ENCODE results near the gene TMEM115.

TMEM115 gene

DNA sequence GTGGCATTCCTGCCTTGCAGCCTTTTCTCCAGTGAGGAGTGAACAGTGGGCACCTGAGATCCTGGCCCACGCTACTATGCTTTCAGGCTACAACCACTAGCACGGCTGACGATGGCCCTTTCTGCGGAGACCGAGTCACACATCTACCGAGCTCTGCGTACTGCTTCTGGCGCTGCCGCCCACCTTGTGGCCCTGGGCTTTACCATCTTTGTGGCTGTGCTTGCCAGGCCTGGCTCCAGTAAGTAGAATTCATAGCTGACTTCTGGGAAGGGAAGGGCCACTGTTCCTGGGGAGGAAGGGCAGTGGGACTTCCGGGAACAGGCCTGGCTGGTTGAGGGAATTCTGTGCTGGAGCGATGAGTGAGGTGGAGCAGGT lies 8.0 kb downstream of the TMEM115 start:
- Mint-ChIP-seq H3K9me3 (no peaks in the 10 kb centered on the region), H3K27me3 (ENCODE audit: low read depth) (no peaks in the 10 kb centered on the region), H3K4me1 (ENCODE audit: low read depth) (peaks cover 37% of the 10 kb centered on the region), H3K27ac (peak overlapping the region; percentile 97), H3K4me3 (peak overlapping the region; percentile 91), H3K36me3 (ENCODE audit: low read depth) (peaks cover 41% of the 10 kb centered on the region)

DNA sequence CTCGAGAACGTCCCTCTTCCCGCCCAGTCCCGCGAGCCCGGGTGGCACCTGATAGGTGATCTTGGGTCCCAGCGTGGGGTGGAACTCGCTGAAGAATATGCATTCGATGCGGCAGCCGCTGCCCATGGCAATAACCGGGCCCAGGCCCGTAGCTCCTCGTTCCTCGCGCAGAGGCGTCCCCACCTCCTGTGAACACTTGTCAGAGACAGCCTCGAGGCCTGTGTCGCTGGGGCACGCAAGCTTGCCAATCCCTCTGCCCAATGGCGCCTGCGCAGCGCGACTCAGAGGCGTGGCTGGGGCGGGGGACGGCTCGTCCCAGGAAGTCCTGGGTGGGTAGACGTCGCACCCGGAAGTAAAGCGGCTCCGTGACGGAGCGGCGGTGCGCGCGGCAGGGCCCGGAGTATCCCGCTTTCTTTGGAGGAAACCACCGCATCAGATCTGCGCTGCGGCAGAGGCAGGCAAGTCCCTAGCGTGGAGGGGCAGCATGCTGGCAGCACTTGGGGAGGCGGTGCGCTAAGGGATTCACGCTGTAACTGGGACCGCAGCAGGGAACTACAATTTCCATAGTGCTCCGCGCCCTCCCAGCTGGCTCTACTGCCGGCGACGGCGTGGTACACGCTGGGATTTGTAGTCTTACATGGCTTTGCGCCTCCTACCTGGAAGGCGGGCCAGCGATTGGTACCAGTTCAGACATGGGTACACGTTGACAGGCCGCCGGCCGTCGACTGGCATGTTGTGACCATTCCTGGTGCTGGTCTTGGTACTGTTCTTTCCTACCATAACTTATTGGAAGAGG lies 8.6 kb downstream of the TMEM115 start, which contains the start of the genes CYB561D2 and NPRL2:
CYB561D2 (plus strand) TSS at position 336 of the 796 bp plus-strand sequence. CDS start 572 bp downstream, outside the sequence.
NPRL2 (minus strand) TSS at position 249 of the 796 bp plus-strand sequence; CDS start at position 126, 123 bp downstream.
- H3K4me3 Mint-ChIP-seq: peak within 1 kb of the TSS; percentile 91
- H3K27ac Mint-ChIP-seq: peak within 1 kb of the TSS; percentile 97
- H3K4me1 Mint-ChIP-seq (ENCODE audit: low read depth): peaks cover 40% of the 10 kb centered on the region
- no peaks in the 10 kb centered on the region for H3K9me3 Mint-ChIP-seq
- H3K27me3 Mint-ChIP-seq (ENCODE audit: low read depth): no peaks in the 10 kb centered on the region
- peaks cover 41% of the 10 kb centered on the region for H3K36me3 Mint-ChIP-seq (ENCODE audit: low read depth)

GRCh38 chr3:50350213-50350526 lies 9.2 kb downstream of the TMEM115 start:
- H3K4me1 Mint-ChIP-seq (ENCODE audit: low read depth): peaks cover 40% of the 10 kb centered on the region
- no peaks in the 10 kb centered on the region for H3K9me3 Mint-ChIP-seq
- H3K4me3 Mint-ChIP-seq: peak overlapping the region; percentile 91
- H3K27ac Mint-ChIP-seq: peak overlapping the region; percentile 97
- H3K27me3 Mint-ChIP-seq (ENCODE audit: low read depth): no peaks in the 10 kb centered on the region
- H3K36me3 Mint-ChIP-seq (ENCODE audit: low read depth): peaks cover 38% of the 10 kb centered on the region

- H3K9me3 Mint-ChIP-seq: no peaks in the 10 kb centered on the region
- peaks cover 26% of the 10 kb centered on the region for H3K36me3 Mint-ChIP-seq (ENCODE audit: low read depth)
- no peak overlapping the region for H3K4me3 Mint-ChIP-seq
- no peaks in the 10 kb centered on the region for H3K27me3 Mint-ChIP-seq (ENCODE audit: low read depth)
- H3K27ac Mint-ChIP-seq: no peak overlapping the region
- H3K4me1 Mint-ChIP-seq (ENCODE audit: low read depth): peaks cover 44% of the 10 kb centered on the region
Measured at GRCh38 chr3:50347187-50347813, 12.0 kb downstream of the TMEM115 start.

DNA sequence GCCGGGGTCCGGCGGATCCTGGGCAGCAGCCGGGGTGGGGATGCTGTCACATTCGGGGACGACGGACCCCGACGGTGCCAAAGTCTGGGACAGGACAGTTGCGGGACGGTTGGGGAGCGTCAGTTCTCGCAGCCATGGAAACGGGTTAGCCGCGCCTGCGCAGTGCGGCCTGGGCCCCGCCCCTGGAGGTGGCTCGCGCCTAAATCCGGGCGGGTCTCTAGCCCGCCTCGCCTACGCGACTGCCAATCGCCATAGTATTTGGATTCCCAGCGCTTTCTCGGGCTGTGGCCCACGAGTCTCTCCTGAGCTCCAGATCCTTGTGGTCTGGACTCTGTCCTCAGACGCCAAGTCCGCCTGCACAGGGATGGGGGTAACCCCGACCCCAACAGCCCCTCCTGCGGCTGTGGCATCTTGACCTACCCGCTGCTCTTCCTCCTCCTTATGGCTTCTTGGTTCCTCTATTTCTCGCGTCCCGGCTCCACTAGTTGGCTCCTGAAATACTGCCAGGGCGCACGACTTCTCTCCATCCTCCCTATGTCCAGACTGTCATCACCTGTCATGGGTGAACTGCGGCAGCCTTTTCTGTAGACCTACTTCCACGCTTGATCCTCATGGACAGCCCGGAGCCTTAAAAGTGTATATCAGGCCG lies 13.6 kb downstream of the TMEM115 start, which contains the start of gene ZMYND10:
ZMYND10 (minus strand) TSS at position 147 of the 649 bp plus-strand sequence. CDS start 153 bp downstream, outside the sequence.
- Mint-ChIP-seq H3K4me3 (peak within 1 kb of the TSS; percentile 85), H3K4me1 (ENCODE audit: low read depth) (peaks cover 39% of the 10 kb centered on the region), H3K27me3 (ENCODE audit: low read depth) (no peaks in the 10 kb centered on the region), H3K9me3 (no peaks in the 10 kb centered on the region), H3K27ac (peak within 1 kb of the TSS; percentile 36), H3K36me3 (ENCODE audit: low read depth) (peaks cover 20% of the 10 kb centered on the region)

- no peak overlapping the region for H3K4me3 Mint-ChIP-seq
- H3K9me3 Mint-ChIP-seq: no peaks in the 10 kb centered on the region
- H3K27me3 Mint-ChIP-seq (ENCODE audit: low read depth): no peaks in the 10 kb centered on the region
- no peak overlapping the region for H3K27ac Mint-ChIP-seq
- peaks cover 18% of the 10 kb centered on the region for H3K36me3 Mint-ChIP-seq (ENCODE audit: low read depth)
- H3K4me1 Mint-ChIP-seq (ENCODE audit: low read depth): peaks cover 34% of the 10 kb centered on the region
Measured at GRCh38 chr3:50345008-50345407, 14.3 kb downstream of the TMEM115 start.

- Mint-ChIP-seq H3K27me3 (ENCODE audit: low read depth) (no peaks in the 10 kb centered on the region), H3K4me1 (ENCODE audit: low read depth) (peaks cover 35% of the 10 kb centered on the region), H3K4me3 (no peak overlapping the region), H3K27ac (peak overlapping the region; percentile 41), H3K36me3 (ENCODE audit: low read depth) (peaks cover 23% of the 10 kb centered on the region), H3K9me3 (no peaks in the 10 kb centered on the region)
Measured at GRCh38 chr3:50342813-50343633, 16.3 kb downstream of the TMEM115 start.

GRCh38 chr3:50341996-50342650 lies 17.2 kb downstream of the TMEM115 start:
- H3K4me3 Mint-ChIP-seq: no peak overlapping the region
- H3K4me1 Mint-ChIP-seq (ENCODE audit: low read depth): peaks cover 30% of the 10 kb centered on the region
- H3K27ac Mint-ChIP-seq: peak overlapping the region; percentile 62
- H3K9me3 Mint-ChIP-seq: no peaks in the 10 kb centered on the region
- peaks cover 18% of the 10 kb centered on the region for H3K36me3 Mint-ChIP-seq (ENCODE audit: low read depth)
- H3K27me3 Mint-ChIP-seq (ENCODE audit: low read depth): no peaks in the 10 kb centered on the region

DNA sequence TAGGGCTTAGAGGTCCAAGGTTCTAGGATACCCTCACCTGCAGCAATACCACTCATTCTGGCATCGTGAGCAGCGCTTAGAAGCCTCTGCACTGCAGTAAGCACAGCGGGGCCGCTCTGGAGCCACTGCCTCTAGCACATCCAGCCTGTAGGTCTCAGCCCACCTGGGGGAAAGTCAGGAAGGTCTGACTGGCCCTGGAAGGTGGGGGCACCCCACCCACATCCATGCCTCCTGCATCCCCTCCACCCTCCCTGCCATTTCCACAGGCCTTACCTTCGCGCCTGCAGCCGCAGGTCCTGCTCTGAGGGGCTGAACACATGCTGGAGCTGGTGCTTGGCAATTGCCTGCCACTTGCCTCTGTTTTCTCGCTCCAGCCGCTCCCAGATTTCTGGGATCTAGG lies 17.8 kb downstream of the TMEM115 start:
- peak overlapping the region; percentile 78 for H3K4me3 Mint-ChIP-seq
- no peaks in the 10 kb centered on the region for H3K9me3 Mint-ChIP-seq
- H3K27me3 Mint-ChIP-seq (ENCODE audit: low read depth): no peaks in the 10 kb centered on the region
- H3K36me3 Mint-ChIP-seq (ENCODE audit: low read depth): peaks cover 19% of the 10 kb centered on the region
- H3K4me1 Mint-ChIP-seq (ENCODE audit: low read depth): peaks cover 31% of the 10 kb centered on the region
- H3K27ac Mint-ChIP-seq: peak overlapping the region; percentile 88

DNA sequence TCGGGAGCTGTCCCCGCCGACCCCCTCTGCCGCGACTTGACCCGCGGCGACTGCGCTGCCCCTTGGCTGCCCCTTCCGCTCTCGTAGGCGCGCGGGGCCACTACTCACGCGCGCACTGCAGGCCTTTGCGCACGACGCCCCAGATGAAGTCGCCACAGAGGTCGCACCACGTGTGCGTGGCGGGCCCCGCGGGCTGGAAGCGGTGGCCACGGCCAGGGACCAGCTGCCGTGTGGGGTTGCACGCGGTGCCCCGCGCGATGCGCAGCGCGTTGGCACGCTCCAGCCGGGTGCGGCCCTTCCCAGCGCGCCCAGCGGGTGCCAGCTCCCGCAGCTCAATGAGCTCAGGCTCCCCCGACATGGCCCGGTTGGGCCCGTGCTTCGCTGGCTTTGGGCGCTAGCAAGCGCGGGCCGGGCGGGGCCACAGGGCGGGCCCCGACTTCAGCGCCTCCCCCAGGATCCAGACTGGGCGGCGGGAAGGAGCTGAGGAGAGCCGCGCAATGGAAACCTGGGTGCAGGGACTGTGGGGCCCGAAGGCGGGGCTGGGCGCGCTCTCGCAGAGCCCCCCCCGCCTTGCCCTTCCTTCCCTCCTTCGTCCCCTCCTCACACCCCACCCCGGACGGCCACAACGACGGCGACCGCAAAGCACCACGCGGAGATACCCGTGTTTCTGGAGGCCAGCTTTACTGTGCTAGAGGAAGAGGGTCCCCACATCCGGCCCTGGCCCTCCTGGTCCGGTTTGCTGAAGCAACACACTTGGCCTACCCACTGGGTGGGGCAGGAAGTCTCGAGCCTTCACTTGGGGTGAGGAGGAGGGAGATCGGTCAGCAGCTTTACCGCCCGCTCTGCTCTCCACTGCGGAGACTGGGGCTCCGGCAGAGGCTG lies 18.6 kb downstream of the TMEM115 start, which contains the start of gene RASSF1:
RASSF1 (minus strand) TSS at position 389 of the 882 bp plus-strand sequence; CDS start at position 358, 31 bp downstream.
- peaks cover 35% of the 10 kb centered on the region for H3K4me1 Mint-ChIP-seq (ENCODE audit: low read depth)
- peak within 1 kb of the TSS; percentile 95 for H3K4me3 Mint-ChIP-seq
- no peaks in the 10 kb centered on the region for H3K9me3 Mint-ChIP-seq
- H3K27ac Mint-ChIP-seq: peak within 1 kb of the TSS; percentile 94
- no peaks in the 10 kb centered on the region for H3K27me3 Mint-ChIP-seq (ENCODE audit: low read depth)
- peaks cover 27% of the 10 kb centered on the region for H3K36me3 Mint-ChIP-seq (ENCODE audit: low read depth)

- H3K4me3 Mint-ChIP-seq: peak overlapping the region; percentile 95
- H3K27me3 Mint-ChIP-seq (ENCODE audit: low read depth): no peaks in the 10 kb centered on the region
- peaks cover 31% of the 10 kb centered on the region for H3K36me3 Mint-ChIP-seq (ENCODE audit: low read depth)
- no peaks in the 10 kb centered on the region for H3K9me3 Mint-ChIP-seq
- peak overlapping the region; percentile 94 for H3K27ac Mint-ChIP-seq
- peaks cover 36% of the 10 kb centered on the region for H3K4me1 Mint-ChIP-seq (ENCODE audit: low read depth)
Measured at GRCh38 chr3:50340147-50340447, 19.2 kb downstream of the TMEM115 start.

DNA sequence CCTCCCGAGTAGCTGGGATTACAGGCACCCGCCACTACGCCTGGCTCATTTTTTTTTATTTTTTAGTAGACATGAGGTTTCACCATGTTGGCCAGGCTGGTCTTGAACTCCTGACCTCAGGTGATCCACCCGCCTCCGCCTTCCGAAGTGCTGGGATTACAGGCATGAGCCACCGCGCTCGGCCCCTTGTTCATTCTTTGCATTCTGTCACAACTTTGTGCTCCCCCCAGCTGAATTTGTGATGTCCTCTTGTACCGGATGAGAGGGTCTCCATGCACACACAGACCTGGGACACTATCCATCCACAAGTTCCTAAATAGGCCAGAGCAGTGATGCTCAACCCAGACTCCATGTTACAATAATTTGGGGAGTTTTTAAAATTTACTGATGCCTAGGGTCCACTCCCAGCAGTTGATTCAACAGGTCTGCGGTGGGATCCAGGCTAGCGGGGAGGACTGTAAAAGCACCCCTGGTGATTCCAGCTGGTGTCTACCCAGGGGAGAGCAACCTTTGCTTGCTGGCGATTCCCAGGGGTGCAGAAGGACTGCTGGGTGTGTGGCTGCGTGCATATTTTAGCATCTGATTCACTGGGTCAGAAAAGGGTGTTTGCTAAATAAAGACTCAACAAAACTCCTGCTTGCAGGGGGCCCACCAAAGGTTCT lies 19.7 kb downstream of the TMEM115 start:
- Mint-ChIP-seq H3K36me3 (ENCODE audit: low read depth) (peaks cover 31% of the 10 kb centered on the region), H3K9me3 (no peaks in the 10 kb centered on the region), H3K4me1 (ENCODE audit: low read depth) (peaks cover 36% of the 10 kb centered on the region), H3K27ac (peak overlapping the region; percentile 94), H3K4me3 (peak overlapping the region; percentile 95), H3K27me3 (ENCODE audit: low read depth) (no peaks in the 10 kb centered on the region)
